GM18907 (cell line): ENCODE data around the gene TRMT6.

Experiments used
- ATAC-seq: cut with Tn5 transposase; IDR thresholded peaks from one replicate; pipeline ENCODE4 v1.9.1; 2021; ENCODE audit warnings: mild to moderate bottlenecking, moderate library complexity; ENCODE audit not compliant: unreplicated experiment

Gene TRMT6

DNA sequence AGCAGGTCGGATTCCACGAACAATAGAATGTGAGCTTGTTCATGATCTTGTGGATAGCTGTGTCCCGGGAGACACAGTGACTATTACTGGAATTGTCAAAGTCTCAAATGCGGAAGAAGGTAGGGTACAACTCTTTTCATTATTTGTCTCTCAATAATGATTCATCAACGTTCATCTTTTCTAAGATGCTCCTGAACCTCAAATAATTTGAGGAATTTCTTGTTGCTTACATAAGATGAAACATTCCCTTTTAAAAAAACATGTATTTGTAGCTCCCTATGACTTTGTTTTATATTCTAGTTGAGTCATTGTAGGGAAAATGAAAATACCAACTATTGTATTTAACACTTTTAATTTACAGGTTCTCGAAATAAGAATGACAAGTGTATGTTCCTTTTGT, 17.1 kb upstream of the TRMT6 start:
- ATAC-seq: no peak

DNA sequence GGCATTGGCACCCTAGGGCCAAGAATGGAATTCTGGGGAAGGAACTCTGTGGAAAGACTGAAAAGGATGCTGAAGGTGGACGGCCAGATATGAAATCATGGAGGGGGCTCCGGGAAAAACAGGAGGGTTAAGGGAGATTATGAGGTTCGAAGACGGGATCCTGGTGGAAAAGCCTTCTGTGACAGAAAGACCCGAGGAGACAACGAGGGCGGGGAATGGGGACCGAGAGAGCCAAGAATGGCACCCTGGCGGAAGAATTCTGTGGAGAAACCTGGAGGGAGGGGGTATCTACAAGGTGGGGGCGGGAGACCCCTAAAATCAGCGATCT, 426 bp downstream of the TRMT6 start:
- ATAC-seq: no peak

DNA sequence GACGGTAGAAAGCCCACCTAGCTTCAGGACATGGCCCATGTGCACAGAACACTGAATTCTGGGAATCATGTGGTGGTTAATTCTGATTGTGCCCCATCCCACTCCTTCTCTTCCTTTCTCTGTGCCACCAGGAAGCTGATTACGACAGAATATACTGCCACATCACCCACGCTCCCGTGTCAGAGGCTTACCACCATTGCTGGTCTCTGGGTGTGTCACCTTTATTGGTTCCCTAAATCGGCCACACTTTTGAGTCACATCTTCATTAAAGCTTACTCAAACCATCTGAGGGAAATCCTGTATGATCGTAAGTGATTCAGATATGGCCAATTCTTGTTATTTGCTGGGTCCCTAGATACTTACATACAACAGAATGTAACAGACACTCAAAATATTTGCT, 3.1 kb downstream of the TRMT6 start:
- ATAC-seq: no peak

DNA sequence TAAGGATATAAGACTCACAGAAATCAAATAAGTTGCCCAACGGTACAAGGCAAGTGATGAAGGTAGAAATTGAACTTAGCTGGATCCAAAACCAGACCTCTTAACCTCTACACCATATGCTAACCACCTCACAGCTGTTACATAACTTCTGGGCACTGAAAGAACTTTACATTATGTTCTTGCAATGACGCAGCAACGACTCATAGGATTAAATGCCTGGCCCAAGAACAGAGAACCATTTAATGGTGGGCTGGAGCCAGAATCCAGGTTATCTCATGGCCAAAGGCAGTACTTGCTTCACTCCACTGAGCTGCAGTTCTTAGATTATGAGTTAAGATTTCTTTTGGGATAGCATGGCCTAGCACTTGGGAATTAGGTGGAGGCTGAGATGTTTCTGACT, 4.4 kb downstream of the TRMT6 start:
- no peak for ATAC-seq

DNA sequence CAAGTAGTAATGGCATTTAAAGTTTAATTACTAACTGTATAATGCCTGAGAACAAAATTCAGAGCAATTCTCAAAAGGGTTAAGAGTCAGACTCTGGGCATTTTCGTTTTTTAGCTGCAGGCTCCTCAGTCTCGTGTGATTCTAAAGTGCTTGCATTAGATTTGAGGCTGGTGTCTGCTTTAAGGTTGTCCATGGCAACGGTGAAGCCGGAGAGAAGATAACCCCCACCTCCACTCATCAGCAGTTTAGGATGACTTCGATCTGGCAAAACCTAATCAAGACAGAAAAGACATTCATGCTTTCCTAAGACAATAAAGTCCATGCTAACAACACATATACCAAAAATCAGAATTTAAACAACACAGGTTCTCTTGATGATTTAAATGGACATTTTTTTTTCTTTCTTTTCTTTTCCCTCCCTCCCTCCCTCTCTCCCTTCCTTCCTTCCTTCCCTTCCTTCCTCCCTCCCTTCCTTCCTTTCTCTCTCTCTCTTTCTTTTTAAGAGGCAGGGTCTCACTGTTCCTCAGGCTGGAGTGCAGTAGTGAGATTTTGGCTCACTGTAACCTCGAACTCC, 11.8 kb downstream of the TRMT6 start:
- ATAC-seq: no peak

DNA sequence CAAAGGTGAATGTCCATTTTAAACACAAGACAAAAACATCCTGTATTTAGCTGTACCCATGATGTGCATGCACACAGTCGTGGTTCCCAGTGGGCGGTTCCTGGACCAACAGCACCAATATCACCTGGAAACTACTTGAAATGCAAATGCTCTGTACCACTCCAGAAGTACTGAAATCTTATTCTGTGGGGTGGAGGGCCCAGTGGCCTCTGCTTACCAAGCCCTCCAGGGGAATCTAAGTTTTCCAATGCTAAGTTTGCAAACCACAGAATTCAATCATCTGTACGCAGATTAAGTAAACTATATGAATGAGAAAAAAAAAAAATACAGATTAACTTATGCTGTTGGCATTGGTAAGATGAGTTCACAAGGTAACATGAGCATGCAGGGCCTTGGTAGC, 14.1 kb downstream of the TRMT6 start:
- no peak for ATAC-seq

DNA sequence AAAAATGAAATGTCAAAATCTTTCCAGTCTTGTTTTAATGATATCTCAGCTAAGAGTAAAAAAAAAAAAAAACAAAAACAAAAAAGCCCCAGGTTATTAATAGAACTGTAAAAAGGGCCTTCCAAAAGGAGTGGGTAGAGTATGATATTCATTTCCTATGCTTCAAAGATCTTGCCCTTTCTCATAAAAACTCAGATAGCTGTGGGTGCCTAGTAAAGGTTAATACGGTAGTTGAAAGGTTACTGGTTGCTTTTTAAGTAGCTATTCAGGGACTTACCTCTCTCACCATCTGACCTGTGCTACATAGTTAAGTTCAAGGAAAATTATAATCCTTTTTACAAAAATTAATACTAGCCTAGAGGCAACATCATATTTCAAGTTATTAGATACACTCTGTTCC, 14.9 kb downstream of the TRMT6 start:
- ATAC-seq: no peak

DNA sequence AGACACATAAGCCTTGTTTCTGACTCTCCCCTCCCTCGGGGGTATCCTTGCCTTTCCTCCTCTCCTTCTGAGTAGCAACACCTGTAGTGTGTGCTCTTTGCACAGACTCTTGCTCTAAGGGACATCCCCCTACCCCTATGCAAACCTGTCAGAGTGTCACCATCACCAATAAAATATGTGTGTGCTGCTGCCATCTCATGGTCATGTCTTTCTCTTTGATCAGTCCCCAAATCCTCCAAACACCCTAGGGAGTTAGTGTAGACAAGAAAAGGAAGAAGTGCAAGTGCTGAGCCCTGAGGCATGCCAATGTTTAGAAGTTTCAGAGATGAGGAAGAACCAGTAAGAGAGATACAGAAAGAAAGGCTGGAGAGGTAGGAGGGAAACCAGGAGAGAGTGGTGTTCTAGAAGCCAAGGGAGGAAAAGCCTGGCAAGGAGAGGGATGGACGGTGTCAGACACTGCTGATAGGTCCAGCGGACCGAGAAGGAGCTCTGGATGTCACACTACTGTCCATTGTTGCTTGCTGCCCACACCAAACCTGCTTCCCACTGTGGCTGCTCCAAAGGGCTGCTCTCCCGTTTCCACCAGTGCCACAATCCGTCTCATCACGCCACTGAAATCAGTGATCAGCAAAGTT, 16.4 kb downstream of the TRMT6 start:
- ATAC-seq: peak; percentile 65

DNA sequence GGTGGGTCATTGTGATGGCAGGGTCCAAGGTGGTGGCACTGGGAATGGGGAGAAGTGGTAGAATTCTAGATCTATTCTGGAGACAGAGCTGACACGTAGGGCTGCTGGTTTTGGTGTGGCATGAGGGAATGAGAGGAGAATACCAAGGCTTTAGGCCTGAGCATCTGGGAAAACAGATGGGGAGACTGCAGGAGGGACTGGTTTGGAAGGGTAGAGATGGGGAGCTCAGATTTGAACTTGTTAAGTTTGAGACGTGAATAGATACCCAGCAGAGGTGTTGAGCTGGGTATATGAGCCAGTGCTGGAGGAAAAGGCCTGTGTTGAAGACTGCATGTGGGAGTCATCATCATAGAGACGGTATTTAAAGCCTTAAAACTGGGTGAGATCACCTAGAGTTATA, 17.5 kb downstream of the TRMT6 start:
- ATAC-seq: no peak

DNA sequence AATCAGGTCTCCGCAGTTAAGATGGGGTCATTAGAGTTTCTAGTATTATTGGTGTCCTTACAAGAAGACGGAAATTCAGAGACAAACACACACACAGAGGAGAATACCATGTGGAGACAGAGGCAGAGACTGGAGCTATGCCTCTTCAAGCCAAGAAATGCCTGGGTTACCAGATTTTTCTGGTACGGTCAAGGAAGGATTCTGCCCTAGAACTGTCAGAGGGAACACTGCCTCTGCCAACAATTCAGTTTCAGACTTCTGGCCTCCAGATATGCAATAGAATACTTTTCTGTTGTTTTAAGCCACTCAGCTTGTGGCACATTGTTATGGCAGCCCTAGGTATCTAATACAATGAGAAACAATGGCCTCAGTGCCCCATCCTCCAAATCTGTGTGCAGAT, 18.9 kb downstream of the TRMT6 start:
- ATAC-seq: no peak

DNA sequence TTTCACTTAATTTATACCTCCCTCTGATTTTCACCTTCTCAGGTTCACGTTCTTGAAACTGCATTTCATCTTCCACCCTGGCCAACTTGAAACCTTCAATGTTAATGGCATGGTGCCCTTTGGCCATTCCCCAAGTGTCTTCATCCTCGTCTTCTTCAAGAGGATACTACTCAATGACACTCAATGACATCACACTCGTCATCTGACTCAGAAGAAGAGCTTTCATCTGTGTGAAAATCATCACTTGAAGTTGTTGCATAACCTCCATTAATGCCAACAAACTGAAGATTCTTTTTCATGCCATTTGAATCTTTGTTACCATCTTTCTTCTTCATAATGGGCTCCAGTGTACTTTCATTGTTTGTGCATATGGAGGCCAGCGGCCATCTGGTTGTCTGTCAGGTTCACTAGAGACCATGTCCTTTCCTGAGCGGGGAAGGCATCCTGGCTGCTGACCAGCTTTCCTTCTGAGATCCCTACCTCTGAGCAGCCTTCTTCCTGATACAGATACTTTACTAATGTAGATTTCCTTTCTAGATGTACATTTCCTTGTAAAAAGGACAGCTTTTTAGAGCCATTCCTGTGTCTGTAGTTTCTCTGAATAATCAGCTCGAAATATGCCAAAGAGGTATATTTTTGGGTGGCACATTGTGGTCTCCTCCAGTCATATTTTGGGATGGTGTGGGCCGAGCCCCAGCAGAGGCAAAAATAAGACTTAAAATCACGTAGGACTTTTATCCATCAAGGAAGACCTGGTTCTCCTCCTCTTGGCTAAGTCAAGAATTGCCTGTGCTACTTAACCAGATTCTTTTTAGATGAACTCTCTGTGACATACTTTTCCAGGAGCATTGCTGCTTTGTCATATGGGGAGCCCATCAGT, 21.3 kb downstream of the TRMT6 start:
- no peak for ATAC-seq

DNA sequence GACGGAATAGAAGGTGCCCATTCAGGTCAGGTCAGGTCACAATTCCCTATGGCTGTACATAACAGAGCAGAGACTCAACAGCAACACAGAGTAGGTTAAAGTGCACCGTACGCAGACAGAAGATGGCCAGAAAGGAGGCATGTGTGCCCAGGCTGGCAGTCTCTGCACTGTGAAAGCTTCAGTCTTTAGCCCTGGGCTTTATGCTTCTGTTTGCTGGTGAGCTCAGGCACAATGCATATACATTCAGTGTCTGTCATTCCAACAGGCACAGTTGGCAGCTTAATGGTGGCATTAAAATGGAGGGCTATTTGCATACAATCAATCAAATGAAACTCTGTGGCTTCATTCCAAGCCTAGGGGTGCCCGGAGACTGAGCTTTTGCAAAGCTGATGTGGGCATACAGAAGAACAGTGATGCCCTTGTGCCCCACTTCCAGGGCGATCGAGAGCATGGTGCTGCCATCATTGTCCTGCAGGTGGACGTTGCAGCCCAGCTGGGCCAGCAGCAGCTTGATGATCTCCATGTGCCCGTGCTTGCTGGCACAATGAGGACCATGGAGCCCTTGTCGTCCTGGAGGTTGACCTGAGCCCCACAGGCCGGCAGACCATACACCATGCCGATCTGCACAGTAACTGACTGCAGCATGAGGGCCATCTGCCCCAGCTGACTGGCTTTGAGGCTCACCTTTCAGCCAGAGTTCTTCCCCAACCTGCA, 22.4 kb downstream of the TRMT6 start:
- ATAC-seq: no peak

DNA sequence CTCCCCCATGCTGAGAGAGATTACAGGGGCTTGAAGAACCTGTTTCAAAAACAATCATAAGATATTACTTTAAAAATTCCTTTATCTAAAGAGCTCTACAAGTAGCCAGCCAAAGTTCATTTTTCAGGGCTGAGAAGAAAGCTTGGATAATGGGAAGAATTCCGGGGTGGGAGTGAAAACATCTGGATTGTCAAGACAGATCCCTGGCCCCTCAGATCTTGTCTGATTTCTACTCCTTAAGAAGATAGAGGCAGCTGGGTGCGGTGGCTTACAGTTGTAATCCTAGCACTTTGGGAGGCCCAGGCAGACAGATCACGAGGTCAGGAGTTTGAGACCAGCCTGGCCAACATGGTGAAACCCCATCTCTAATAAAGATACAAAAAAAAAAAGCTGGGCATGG, 24.8 kb downstream of the TRMT6 start:
- no peak for ATAC-seq

DNA sequence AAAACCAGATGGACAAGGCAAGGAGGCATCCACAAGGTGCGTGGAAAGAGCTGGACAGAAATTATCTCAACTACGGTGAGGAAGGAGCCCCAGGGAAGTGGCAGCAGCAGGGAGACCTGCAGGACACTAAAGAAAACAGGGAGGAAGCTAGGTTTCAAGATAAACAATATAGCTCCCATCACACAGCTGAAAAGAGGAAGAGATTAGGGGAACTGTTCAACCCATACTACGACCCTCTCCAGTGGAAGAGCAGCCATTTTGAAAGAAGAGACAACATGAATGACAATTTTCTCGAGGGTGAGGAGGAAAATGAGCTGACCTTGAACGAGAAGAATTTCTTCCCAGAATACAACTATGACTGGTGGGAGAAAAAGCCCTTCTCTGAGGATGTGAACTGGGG, 26.8 kb downstream of the TRMT6 start:
- no peak for ATAC-seq

DNA sequence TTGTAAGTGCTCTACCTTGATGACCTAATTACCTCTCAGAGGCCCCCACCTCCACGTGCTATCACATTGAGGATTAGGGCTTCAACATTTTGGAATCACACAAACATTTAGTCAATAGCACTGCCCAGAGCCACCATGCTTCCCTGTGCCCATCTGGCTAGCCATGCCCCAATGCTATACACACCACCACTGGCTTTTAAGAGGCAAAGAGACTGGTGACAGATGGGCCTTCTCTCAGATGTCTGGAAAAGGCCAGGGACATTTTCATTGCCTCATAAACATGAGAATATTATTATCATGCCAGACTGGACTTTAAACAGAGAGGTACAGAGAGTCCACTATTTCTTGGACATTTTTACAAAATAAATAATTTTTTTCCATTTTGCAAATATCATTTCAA, 29.8 kb downstream of the TRMT6 start:
- ATAC-seq: no peak

DNA sequence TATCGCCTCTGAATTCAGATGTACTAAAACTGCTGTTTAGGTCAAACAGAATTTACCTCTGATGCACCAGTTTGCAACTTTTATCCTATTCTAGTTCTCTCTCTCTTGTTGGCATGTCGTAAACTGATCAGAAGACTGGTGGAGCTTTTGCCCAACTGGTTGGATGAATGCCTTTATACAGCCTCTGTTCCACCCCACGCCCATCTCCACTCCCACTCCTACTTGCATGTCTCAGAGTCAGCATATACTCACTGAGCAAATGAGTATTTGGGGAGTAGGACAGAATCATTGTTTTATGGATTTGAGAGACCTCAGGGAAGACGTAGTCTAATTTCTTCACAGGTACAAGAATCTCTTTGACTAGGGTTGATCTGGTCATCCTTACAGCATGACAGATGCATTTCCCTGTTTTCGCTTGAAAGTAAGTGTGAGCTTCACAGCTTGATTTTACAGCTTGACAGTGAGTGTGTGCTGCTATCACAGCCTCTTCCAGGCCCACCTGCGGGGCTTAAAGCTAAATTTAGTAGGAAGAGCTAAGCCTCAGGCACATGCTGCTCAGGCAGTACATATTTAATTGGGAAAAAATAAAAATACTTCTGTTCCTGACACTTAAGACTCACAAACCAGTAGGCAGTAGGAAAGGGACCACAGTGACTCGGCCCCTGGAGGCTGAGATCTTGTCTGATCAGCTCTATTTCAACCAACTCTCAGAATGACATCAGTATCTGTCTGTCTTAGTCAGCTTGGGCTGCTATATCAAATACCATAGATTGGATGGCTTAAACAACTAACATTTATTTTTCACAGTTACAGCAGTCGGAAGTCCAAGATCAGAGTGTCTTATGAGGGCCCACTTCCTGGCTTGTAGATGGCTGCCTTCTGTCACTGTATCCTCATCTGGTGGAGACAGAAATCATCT, 30.4 kb downstream of the TRMT6 start:
- ATAC-seq: no peak

DNA sequence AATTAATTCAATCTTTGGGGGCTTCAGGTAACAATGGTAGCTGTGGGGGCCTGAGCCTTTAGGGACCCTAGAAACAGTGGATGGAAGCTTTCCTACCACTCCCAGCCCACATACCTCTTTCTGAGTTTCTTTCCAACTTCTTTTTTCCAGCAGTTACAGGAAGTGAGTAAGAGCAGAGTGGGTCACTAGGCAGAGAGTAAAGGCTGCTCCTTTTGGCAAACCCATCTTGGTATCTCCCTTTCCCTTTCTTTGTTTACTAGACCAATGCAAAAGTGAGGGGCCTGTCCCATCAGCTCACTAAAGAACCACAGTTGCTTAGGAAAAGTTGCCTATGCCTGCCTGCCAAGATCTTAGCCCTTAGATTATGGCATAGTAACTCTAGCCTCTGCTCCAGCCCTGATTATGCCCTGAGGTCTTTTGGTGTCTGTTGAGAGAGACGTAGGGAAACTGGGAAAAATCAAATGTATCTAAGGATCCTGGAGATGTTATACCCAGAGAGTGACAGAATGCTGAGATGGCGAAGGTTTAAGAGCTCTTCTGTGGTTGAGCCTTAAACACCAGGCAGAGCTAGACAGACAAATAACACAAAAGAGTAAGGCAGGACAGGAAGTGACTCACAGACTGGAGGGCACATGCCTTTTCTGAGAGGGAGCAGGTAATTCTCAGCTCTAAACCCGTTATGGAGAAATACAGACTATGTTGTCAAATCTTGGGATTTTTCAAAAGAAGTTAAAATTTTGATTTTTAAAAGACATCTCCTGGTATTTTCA, 31.3 kb downstream of the TRMT6 start:
- ATAC-seq: no peak

DNA sequence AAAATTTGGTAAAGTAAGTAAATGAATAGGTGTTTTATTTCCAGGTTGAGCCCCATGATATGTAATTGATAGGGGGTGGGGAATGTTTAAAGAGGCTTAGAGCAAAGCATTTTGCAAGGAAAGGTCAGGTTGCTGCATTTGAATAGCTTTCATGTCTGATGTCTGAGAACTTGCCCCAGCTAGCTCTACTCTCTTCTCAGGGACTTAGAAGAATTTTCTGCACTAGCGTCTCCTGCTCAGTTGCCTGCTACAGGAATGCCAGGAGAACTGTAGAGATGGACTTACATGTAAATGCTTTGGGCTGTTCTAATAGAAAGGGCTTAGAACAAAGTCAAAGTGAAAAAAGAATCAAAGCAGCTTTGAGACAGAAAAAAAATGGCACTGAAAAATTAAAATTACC, 35.5 kb downstream of the TRMT6 start:
- no peak for ATAC-seq

DNA sequence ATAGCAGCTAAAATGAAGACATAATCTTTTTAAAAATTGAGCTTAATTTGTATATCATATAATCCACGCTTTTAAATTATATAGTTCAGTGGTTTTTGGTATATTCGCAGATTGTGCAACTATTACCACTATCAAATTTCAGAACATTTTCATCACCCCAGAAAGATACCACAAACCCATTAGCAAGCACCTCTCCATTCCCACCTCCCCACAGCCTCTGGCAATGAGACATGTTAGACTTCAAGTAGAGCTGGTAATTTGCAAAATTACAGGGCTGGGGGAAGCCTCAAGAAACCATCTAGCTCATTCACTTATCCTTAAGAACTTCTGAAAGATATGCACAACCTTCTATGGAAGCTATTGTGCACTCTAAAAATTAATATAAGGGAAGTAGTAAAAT, 37.2 kb downstream of the TRMT6 start:
- ATAC-seq: no peak

DNA sequence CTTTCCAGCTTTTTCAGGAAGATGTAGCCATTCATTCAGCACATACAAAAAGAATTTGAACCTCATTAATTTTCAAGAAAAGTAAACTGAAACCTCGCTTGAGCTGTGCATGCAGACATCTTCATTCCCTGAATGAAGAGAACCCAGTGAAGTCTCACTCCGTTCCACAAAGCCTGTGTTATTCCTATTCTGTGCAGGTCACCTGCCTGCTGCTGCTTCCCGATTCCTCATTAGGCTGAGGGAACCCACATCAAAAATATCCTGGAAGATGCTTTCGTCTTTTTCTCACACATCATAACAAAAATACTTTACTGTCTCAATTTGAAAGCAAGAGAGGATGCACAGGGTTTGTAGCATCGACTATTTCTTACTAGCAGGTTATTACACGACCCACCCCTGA, 40.1 kb downstream of the TRMT6 start:
- ATAC-seq: no peak
